ENCODE data around the gene PFKFB3. TPM values are rescaled to one million over a fixed set of nuclear protein-coding genes. Genes with fewer than 3 reads are reported as not detected.

Gene PFKFB3
- total and polyA plus RNA-seq, 9 of the 15 experiments (the other 6 are each of a cell fraction or from before 2014, with no cell fraction given), result 0.46 to 21.6 (median 7.8) TPM

GRCh38 chr10:6194311-6194710, 8.4 kb upstream of the PFKFB3 start (continued):
- TF ChIP-seq ZBTB11 (CRISPR knock-in tag; IDR thresholded peaks at IDR 0.05), result no peak
- no peak for TF ChIP-seq SPI1 (IDR thresholded peaks at IDR 0.05; ENCODE audit: borderline replicate concordance, low read depth, low read length)
- TF ChIP-seq MCM5 (IDR thresholded peaks at IDR 0.05; ENCODE audit: low read depth), result no peak

GRCh38 chr10:6195376-6195775, 7.4 kb upstream of the PFKFB3 start:
- in situ Hi-C loops (cut with MboI), result no loop called here
- H3K4me1 ChIP-seq (replicated peaks in 1 of 2; ENCODE audit: control insufficient read depth in 2 of 2, insufficient read depth in 2 of 2, low read length in 2 of 2), result peaks cover 0 to 8% of the 10 kb centered on the region in 2 experiments; a peak in 3 of 5 replicates
- no peak overlapping the region for H3K27ac ChIP-seq (ENCODE audit: extremely low read depth, low read depth, low read length)
- peaks cover 14% of the 10 kb centered on the region; the same call in 1 of the 2 replicates for H4K20me1 ChIP-seq (replicated peaks; ENCODE audit: control insufficient read depth, insufficient read depth, low read length)
- no peak overlapping the region for H2AFZ ChIP-seq (ENCODE audit: low read depth, low read length)
- H3K9me3 ChIP-seq (replicated peaks; ENCODE audit: control insufficient read depth, insufficient read depth, low read depth, low read length), result no peaks in the 10 kb centered on the region
- H3K79me2 ChIP-seq (ENCODE audit: control insufficient read depth, insufficient read depth, low read length), result peaks cover 4% of the 10 kb centered on the region; the same call in 2 of the 3 replicates
- ATAC-seq (no peak), FAIRE-seq (no peak), DNase-seq (ENCODE audit: extremely low read depth in 1 of 4, low spot score in 3 of 4) (no peak)
- BruUV-seq (replicated peaks), result no TSS peak
- intact Hi-C loops (cut with micrococcal nuclease), result no loop called here
- TF ChIP-seq ZBTB9 (CRISPR knock-in tag; IDR thresholded peaks at IDR 0.05), result no peak
- POLR2A ChIA-PET, result no interaction called here
- 69% methylated on average over 5 of the region's 6 CpGs for WGBS (ENCODE audit: insufficient coverage, low coverage, missing lambda C conversion rate)
- H3K9me1 ChIP-seq (ENCODE audit: control insufficient read depth, insufficient read depth, low read length), result peaks cover 3% of the 10 kb centered on the region
- no peak overlapping the region for H3K4me3 ChIP-seq
- CTCF ChIA-PET (ENCODE audit: low intra/inter-chr PET ratio), result no interaction called here
- no peak overlapping the region for H3K9ac ChIP-seq (ENCODE audit: insufficient read depth in 1 of 2, low read depth in 2 of 2, low read length in 2 of 2)
- no peaks in the 10 kb centered on the region for H3K36me3 ChIP-seq (ENCODE audit: control insufficient read depth, insufficient read depth, low read length)
- no peak overlapping the region for H3K4me2 ChIP-seq (ENCODE audit: insufficient read depth, low read length)
- no peaks in the 10 kb centered on the region for H3K27me3 ChIP-seq (ENCODE audit: control insufficient read depth in 2 of 2, insufficient read depth in 2 of 2, low read length in 2 of 2)
